Fibroblast of skin of left quadriceps (primary cell): ENCODE results near the gene SCAP.
"Not testable (repeated sequence)": the region's sequence is repeated elsewhere in the genome, so short reads cannot be mapped to it uniquely, and the experiment has no call there.

Experiments
- DNase-seq, 2 experiments: peaks; one replicate each; pipeline ENCODE4 v3.0.0-alpha.2; 2013; ENCODE audit warnings: low read depth in 2 of 2

SCAP gene

DNA sequence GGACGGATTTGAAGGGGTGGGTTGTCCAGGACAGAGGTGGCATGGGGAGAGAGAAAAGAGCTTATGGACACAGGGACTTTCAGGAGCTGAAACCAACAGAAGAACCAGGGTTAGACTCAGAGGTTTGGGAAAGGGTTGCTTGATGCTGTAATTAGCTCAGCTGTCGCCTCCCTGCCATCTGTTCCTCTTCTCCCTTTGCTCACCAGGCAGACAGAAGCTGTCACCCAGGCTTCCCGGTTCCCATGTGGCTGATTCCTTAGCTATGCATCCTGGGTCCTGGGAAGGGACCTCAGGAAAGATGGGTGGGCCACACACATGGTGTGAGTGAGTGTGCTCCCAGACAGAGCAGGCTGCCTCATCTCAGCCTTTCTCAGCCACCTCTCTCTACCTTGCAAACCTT lies 80.9 kb downstream of the SCAP start:
- no peak for DNase-seq

DNA sequence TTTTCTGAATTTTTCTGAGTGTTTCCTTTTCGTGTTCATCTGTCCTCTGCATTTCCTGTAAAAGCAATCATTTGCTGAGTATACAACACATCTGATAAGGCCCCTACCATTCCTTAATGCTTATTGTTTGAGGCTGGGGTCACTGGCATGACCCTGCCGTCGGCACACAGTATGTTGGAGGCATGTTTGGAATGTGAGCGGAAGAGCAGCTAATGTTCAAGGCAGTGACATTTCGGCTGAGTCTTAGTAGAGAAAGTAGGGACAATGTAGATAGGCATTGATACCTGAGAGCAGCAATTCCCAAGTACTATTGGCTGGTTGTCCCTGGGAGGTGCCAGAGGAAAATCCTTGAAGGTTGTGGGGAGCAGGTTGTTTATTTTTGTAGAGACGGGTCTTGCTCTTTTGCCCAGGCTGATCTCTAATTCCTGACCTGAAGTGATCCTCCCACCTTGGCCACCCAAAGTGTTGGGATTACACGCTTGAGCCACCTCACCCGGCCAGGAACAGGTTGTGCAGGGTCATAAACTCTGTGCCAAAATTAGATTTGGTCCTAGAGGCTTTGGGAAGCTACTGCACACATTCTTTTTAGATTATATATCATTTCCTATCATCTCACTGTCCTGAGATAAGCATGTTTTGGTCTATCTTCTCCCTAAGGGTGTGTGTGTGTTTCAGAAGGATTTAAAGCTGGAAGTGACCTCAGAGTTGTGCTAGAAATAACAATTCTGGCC lies 81.4 kb downstream of the SCAP start:
- DNase-seq: peak in 1 of 2 experiments; percentile 16

DNA sequence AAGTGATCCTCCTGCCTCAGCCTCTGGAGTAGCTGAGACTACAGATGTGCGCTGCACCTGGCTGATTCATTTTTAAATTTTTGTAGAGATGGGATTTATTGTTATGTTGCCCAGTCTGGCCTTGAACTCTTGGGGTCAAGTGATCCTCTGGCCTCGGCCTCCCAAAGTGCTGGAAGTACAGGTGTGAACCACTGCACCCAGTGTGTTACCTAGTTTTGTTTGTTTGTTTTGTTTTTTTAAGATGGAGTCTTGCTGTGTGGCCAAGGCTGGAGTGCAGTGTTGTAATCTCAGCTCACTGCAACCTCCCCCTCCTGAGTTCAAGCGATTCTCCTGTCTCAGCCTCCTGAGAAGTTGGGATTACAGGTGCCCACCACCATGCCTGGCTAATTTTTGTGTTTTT lies 82.8 kb downstream of the SCAP start:
- no peak for DNase-seq

DNA sequence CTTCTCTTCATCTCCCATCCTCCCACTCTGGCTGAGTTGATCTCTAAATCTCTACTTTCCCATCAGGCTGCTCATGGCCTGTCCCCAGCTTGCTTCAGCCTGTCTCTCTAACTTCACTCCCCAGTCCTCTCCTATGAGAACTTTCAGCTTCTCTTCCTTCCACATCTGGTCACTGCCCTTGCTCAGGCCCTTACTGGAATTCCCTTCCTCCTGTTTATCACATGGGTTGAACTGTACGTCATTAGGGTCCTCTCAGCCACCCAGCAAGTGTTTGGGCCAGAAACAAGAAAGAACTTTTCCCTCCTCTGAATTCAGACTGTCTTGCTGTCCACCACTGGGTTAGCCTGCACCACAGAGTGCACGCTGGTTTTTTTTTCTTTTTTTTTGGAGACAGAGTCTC lies 89.9 kb downstream of the SCAP start:
- DNase-seq: no peak

DNA sequence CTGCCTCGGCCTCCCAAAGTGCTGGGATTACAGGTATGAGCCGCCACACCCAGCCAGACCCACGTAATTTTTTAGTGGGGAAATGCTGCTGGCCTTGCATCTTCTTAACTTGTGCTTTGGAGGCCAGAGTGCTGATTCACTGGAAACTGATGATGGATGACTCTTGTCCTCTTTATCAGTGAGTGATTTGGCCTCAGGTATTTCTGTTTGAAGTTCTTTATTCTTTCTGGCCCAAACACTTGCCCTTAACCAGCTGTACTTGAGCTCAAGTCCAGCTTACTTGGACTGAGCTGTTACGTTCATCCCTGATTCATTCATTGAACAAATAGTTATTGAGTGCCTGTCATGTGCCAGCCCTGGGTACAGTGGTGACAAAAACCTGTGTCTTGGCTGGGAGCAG lies 90.7 kb downstream of the SCAP start:
- DNase-seq: no peak

DNA sequence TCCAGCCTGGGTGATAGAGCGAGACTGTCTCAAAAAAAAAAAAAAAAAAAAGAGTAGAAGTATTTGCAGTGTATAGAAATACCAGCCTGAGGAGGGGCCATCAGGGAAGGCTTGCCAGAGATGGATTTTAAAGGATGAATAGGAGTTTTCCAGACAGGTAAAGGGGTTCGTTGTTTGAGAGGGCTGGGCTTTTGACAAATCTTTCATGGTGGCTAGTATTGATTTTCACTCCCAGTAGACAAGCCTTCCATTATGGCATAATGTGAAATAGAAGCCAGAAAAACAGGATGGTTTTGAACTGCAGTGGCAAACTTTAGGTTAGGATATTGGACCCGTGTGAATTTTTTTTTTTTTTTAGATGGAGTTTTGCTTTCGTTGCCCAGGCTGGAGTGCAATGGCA lies 91.3 kb downstream of the SCAP start:
- no peak for DNase-seq

DNA sequence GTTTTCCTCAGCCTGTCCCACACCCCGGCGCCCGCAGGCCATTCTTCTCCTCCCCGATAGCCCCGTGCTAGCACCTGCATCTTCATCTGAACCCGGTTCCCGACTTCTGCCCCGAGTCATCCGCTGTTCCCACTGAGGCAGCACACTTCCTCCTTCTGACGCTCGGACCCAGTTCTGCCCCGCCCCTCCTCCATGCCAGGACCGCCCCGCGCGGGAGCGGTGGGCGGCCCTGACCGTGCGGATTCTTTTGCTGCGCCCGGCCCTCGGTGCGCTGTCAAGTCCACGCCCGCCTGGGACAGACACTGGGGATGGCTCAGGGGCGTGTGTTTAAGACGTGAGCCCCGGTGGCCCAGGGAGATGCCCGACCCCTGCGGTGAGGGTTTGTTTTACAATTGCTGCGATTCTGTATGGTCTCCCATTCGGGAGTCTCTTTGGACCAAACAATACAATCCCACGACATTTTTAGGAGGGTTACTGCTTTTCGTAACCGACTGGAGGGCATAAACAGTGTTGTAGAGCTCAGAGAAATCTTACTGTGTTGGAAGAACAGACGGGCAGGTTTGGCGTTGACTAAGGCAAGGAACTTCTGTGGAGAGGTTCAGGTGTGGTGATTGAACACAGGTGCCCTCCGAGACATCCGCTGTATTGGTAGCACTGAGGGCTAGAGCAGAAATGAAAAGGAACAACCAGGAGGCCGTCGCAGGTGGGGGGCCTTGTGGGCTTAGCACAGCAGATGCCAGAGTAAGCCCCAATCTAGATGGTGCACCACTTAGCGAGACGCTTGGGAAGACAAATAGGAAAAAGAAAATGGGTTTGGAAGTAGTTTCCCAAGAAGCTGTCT lies 94.2 kb downstream of the SCAP start:
- peak; percentile 69 to 71 for DNase-seq

DNA sequence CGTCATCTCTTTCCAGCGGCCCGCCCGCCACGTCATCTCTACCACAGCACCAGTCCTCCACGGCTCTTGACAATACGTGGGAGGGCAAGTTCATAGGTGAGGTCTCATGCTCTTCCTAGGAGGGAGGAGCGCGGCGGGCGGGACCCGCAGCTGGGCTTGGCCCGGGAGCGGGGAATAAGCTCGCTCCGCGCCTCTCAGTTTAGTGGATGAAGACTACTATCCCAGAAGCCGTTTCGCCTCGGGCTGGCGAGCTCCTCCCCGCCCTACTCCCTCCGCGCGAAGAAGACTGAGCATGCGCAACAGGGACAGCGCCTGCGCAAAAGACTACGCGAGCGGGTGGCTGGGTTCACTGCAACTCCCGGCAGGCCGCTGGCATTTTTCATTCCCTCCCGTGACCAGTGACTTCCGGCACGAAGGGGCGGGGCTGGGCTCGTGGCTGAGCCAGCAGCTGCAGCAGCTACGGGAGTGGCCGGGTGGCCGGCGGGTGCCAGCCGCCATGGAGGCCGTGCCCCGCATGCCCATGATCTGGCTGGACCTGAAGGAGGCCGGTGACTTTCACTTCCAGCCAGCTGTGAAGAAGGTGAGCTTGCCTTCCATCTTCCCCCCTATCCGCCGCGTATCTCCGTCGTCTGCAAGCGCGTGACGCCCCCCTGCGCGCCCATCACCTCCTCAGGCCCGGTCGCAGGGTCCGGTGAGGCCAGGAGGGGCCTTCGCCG lies 95.0 kb downstream of the SCAP start, which contains the start of gene PTPN23:
Gene PTPN23, plus strand, starts transcription at position 421 of the 716 bp plus-strand sequence. Its CDS starts 76 bp downstream, at position 497.
- peak; percentile 97 for DNase-seq

DNA sequence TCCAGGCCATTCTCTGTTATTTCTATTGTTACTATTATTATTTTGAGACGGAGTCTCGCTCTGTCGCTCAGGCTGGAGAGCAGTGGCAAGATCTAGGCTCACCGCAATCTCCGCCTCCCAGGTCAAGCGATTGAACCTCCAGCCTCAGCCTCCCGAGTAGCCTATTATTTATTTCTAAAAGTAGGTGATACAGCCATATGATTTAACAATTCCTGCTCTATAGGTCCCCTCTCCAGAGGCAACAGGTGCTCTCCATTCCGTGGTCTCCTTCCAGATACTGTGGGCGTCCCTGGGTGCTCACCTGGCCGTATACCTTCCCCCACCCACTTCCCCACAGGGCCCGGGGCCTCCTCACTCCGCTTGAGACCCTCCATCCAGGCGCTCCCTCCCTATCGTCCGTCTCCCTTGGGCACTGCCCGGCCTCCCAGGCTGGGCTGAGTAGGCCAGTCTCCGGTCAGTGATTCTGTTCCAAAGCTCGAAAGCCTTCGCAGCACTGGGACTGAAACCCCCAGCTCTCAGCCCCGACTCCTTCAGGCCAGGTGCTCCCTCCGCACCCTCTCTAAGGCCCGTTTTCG lies 95.6 kb downstream of the SCAP start:
- no peak for DNase-seq

DNA sequence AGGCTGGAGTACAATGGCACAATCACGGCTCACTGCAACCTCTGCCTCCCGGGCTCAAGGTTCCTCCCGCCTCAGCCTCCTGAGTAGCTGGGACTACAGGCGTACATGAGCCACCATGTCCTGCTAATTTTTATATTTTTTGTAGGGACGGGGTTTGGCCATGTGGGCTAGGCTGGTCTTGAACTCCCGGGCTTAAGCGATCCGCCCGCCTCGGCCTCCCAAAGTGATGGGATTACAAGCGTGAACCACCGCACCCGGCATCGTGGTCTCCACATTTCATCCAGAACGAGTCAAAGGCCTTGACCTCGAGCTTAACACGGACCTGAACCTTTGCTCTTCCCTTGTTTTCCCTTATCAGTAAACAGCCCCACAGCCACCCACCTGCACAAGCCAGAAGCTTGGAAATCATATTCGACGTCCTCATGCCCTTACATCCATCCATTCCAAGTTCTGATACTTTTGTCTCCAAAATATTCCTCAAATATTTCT lies 96.3 kb downstream of the SCAP start:
- DNase-seq: no peak

DNA sequence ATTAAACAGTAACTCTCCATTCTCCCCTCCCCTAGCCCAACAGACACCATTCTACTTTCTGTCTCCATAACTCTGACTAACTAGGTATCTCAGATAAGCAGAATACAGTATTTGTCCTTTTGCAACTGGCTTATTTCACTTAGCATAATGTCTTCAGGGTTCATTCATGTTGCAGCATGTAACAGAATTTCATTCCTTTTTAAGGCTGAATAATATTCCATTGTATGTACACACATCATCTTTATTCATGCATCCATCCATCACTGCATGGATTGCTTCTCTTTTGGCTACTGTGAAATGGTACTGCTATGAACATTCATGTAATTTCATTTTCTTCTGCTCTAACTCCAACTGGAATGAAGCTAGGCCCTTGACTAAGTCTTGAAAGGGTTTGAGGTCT lies 96.9 kb downstream of the SCAP start:
- DNase-seq: no peak

DNA sequence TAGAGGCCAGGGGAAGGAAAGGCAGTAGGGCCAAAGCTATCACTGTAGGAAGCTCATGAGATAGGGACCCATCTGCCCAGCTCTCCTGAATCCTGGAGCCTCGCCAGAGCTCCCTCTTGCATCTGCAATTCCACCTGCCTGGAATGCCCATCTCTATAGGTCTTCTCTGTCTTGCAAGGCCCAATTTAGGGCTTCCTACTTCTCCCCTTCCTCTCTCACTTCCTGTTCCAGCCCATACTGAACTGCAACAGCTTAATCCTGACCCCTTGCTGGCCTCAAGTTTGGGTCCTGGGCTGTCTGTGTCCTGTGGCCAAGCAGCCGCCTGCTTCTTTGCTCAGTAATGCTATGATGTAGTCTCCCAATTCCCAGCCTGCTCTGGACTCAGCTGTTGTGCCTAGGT lies 98.6 kb downstream of the SCAP start:
- DNase-seq: no peak

DNA sequence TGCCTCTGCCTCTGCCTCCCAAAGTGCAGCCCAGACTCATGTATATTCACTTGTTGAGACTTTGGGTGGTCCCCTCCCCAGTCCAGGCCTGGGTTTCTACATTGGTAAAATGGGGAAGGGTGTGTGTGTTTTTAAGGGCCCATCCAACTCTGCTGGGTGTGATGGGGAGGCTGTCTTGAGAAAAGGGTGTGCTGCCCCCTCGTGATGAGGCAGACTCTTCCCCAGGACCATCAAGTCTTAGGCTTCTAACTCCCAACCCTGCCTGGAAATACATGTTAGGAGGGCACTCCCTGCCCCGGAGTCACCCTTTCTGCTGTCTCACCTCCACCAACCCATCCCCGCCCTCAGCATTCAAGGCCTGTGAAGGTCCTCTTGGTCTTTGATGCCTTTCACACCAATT lies 99.3 kb downstream of the SCAP start:
- DNase-seq: no peak

DNA sequence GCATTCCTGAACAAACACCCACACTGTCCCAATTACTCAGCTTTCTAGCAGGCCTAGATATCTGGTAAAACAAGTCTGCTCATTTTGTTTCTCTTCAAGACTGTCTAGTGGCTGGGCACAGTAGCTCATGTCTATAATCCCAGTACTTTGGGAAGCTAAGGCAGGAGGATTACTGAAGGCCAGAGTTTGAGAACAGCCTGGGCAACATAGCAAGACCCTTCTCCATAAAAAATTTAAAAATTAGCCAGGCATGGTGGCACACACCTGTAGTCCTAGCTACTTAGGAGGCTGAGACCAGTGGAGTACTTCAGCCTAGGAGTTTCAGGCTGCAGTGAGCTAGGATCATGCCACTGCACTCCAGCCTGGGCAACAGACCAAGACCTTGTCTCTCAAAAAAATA lies 101.2 kb downstream of the SCAP start:
- no peak for DNase-seq

DNA sequence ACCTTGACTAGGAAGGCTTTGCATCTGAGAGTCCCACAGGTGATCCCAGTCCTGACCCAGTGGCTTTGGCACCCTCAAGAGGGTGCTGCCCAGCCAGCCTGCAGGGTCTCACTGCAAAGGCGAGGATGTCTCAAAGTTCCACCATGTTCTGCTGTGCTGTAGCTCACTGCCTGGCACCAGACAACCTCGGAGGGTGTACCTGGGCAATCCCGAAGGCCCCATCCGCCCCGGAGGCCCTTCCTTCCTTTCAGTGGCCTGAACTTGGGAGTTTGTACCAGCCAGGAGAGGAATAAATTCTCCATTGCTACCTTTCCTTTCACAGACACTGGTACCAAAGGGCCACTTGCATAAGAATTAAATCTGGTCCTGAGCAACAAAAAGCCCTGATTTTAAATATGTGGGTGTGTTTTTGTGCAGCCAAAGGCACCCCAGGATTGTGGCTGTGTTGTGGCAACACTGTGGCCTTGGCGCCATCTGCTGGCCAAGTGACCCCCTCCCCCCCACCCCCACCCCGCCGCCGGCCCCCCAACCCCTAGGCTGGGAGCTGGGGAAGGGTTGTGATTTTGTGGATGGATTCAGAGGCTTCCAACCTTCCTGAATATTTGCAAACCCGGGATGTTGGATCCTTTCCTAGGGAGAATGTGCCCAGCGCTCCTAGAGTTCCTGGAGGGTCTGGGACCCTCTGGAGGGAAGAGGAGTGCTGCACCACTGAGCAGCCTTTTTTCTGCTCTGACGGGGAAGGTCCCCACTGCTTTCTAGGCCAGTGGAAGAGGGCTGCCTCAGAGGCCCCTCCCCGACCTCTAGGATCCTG lies 104.6 kb downstream of the SCAP start:
- no peak for DNase-seq

DNA sequence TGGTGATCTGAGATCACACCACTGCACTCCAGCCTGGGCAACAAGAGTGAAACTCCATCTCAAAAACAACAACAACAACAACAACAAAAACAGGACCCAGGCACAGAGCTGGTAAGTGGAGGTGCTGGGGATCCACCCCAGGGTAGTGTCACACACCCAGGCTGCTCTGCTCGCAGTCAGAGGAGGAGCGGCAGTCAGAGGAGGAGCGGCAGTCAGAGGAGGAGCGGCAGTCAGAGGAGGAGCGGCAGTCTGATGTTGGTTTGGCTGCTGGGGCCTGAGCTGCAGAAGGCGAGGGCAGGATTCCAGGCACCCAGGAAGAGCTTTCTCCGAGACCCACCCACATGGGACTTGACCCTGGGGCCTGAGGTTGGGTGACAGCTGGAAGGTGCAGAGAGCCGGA lies 105.7 kb downstream of the SCAP start:
- not testable (repeated sequence) for DNase-seq

DNA sequence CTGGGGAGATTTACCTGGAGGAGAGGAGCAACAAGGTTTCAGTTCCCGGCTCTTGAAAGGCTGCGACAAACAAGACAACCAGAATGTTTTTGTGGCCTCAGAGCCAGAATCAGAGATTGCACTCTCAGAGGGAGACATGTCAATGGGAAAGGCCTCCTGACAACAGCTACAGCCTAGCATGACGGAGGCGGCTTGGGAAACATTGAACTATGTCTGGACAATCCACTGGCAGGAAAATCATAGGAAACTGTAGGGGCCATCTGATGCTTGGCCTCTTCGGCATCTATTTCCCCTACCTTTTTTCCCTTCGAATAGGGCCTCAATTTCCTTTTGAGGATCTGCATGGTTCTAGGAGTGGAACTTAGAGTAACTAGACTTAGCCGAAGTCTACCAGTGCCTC lies 108.1 kb downstream of the SCAP start:
- no peak for DNase-seq

DNA sequence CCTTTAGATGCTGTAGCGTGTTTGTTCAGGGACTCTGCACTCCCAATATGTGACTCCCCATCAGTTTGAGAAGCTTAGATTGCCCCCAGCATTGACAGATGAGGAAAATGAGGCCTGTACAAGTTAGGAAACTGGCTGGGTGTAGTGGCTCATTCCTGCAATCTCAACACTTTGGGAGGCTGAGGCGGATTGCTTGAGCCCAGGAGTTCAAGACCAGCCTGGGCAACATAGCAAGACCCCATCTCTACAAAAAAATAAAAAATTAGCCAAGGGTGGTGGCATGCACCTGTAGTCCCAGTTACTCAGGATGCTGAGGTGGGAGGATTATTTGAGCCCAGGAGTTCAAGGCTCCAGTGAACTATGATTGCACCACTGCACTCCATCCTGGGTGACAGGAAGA lies 108.9 kb downstream of the SCAP start:
- no peak for DNase-seq

DNA sequence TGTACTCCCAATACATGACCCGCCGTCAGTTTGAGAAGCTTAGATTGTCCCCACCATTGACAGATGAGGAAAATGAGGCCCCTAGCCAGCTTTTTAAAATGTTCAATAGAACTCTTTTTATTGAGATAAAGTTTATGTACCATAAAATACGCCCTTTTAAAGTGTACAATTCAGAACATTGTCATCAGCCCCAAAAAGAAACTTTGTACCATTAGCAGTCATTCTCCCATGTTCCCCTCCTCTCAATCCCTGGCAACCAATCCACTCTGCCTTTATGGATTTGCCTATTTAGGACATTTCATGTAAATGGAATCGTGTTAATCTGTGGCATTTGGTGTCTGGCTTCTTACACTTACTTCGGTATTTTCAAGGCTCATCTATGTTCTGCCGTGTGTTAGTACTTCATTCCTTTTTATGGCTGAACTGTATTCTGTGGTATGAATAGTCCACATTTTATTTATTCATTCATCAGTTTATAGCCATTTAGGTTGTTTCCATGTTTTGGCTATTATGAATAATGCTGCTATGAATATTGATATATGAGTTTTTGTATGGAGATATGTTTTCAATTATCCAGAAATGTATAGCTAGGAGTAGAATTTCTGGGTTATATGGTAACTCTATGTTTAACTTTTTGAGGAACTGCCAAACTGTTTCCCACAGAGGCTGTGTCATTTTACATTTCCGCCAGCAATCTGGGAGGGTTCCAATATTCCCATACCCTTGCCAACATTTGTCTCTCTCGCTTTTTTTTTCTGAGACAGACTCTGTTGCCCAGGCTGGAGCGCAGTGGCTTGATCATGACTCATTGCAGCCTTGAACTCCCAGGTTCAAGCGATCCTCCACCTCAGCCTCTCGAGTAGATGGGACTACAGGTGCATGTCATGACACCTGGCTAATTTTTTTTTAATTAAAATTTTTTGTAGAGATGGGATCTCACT lies 110.3 kb downstream of the SCAP start:
- DNase-seq: peak; percentile 87
